ENCODE measurements around the gene JUNB.

DNA sequence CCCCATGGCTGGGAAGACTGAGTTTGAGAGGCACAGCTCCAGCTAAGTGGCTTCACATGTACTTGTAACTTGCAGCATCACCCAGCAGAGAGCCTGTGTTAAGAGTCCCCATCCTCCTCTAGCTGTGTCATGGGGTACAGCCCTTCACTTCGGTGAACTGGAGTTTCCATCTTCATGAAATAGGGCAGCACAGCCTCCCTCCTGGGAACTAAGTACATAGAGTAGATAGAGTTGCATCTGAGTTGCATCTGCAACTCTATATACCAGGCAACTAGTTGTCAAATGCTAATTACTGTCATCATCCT is 9.1 kb downstream of the JUNB start:
- TF ChIP-seq EZH2 (IDR thresholded peaks at IDR 0.05; ENCODE audit: insufficient read depth, poor library complexity, severe bottlenecking) (no peak), EZH2phosphoT487 (IDR thresholded peaks at IDR 0.05; ENCODE audit: insufficient read depth, low read depth) (no peak)

All from GM23248 (cell line).